Pancreas (tissue), 10 donors: ENCODE data around the gene HELZ. TPM values are rescaled to one million over a fixed set of nuclear protein-coding genes. Genes with fewer than 3 reads are reported as not detected.

Experiments used
- ATAC-seq, 4 donors: fragments of 200-7000 bp; cut with Tn5 transposase; one replicate each; pipeline versions ENCODE4 v1.8.0 to v1.9.1; 2020; ENCODE audit warnings: mild to moderate bottlenecking in 4 of 4, moderate library complexity in 4 of 4
- DNase-seq, 6 donors: peaks; one replicate each; pipeline ENCODE4 v3.0.0-alpha.2; 2020
- FAIRE-seq: peaks from 2 replicates; lab custom pipeline; 2012; peaks lifted over from hg19 to GRCh38; lab: Jason Lieb, UNC
- H3K27ac ChIP-seq, 4 donors: fragments of 200-600 bp; sonication (generic); 1 replicate in 3 of 4; 2 replicates in 1 of 4; pipeline versions ENCODE4 v1.5.0 to v1.8.0; 2020
- H3K27me3 ChIP-seq, 4 donors: fragments of 200-600 bp; one replicate each; pipeline ENCODE4 v1.8.0; 2021
- H3K36me3 ChIP-seq, 3 donors: fragments of 200-600 bp; sonication (generic) in 1 of 3; one replicate each; pipeline versions ENCODE4 v1.5.0 to v1.8.0; 2020 to 2021
- H3K4me1 ChIP-seq, 3 donors: fragments of 200-600 bp; one replicate each; pipeline ENCODE4 v1.8.0; 2021
- H3K4me3 ChIP-seq, 4 donors: fragments of 200-600 bp; sonication (generic) in 2 of 4; one replicate each; pipeline versions ENCODE4 v1.5.0 to v1.8.0; 2020 to 2021
- H3K9me3 ChIP-seq, 4 donors: fragments of 200-600 bp; one replicate each; pipeline ENCODE4 v1.8.0; 2021
- WGBS, 2 donors: extraction: QIAGEN DNeasy Blood & Tissue Kit; methylation state at CpG; one replicate each; pipeline ENCODE4 v1.1.7; 2013; 5-methylcytosine and 5-hydroxymethylcytosine counted together
- intact Hi-C, 3 donors: fragments of 100-400 bp; cut with DNase I; formaldehyde crosslinking; loops; one replicate each; pipeline versions ENCODE4 v1.11.1 to v1.14.2; 2022
- polyA plus RNA-seq, 2 donors: library from polyadenylated mRNA; stranded (reverse); fragments of 200-250 nt; gene quantifications; one replicate each; pipeline ENCODE4 v1.2.3, GENCODE V29; 2013
- total RNA-seq, 6 donors: library from RNA; stranded (reverse); fragmentation: NEBNext Ultra II Directional in 4 of 6; extraction: Animal tissue kit (Norgen Biotek cat#: 25700) in 4 of 6; gene quantifications; one replicate each; pipeline versions ENCODE4 v1.2.1 to v1.2.4, GENCODE V29; 2021 to 2023
- TF ChIP-seq, protein P1 (sequence below), 4 donors: fragments of 200-600 bp; sonication (generic) in 3 of 4; IDR thresholded peaks; one replicate each; pipeline versions ENCODE4 v1.5.0 to v1.8.0; 2021; ENCODE audit warnings: antibody characterized with exemption in 4 of 4
- donor health status: healthy with polysubstance abuse.
- donor health status: DM: no; HTN: no; CAD: no; lungs with moderate emphysema.
- donor health status: DM: no; HTN: no; CAD: no.
- donor health status: control.
- donor health status: control.
- donor health status: Bipolar disorder and iron deficiency.
- donor health status: DM: yes; HTN: yes; CAD: no.
- donor health status: DM: no; HTN: no; CAD: no.
- donor health status: DM: no; HTN: no; CAD: no.
- donor health status: DM: yes; HTN: yes; CAD: no.

The HELZ gene
- total and polyA plus RNA-seq, 8 donors: 4.1 to 36.6 (median 23.9) TPM

DNA sequence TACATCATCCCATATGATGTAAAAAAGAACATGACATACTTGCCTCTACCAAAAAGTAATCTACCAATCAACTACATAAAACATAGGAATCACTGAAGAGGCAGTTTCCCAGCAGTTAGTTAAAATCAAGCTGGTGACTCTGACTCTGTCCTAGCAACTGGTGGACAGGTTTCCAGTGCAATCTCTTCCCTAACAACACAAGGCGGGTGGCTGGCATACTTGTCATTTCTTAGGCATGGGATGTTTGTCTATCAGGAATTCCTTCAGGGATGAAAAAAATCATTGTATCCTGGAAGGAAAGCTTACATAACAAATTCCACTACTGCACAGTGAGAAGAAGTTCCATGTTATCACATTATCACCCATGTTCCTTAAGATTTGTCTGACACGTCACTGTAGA, 50.9 kb downstream of the HELZ start:
- Histone ChIP-seq H3K4me3 (no peak overlapping the region), H3K4me1 (no peaks in the 10 kb centered on the region), H3K9me3 (no peaks in the 10 kb centered on the region), H3K36me3 (no peaks in the 10 kb centered on the region), H3K27ac (no peak overlapping the region), H3K27me3 (no peaks in the 10 kb centered on the region)
- ATAC-seq (no peak), DNase-seq (no peak), FAIRE-seq (no peak)
- 82% methylated on average over 2 of the region's 2 CpGs for WGBS, 2 donors
- intact Hi-C loops: no loop called here
- TF ChIP-seq, protein P1, sequence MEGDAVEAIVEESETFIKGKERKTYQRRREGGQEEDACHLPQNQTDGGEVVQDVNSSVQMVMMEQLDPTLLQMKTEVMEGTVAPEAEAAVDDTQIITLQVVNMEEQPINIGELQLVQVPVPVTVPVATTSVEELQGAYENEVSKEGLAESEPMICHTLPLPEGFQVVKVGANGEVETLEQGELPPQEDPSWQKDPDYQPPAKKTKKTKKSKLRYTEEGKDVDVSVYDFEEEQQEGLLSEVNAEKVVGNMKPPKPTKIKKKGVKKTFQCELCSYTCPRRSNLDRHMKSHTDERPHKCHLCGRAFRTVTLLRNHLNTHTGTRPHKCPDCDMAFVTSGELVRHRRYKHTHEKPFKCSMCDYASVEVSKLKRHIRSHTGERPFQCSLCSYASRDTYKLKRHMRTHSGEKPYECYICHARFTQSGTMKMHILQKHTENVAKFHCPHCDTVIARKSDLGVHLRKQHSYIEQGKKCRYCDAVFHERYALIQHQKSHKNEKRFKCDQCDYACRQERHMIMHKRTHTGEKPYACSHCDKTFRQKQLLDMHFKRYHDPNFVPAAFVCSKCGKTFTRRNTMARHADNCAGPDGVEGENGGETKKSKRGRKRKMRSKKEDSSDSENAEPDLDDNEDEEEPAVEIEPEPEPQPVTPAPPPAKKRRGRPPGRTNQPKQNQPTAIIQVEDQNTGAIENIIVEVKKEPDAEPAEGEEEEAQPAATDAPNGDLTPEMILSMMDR (IDR thresholded peaks at IDR 0.05): no peak

DNA sequence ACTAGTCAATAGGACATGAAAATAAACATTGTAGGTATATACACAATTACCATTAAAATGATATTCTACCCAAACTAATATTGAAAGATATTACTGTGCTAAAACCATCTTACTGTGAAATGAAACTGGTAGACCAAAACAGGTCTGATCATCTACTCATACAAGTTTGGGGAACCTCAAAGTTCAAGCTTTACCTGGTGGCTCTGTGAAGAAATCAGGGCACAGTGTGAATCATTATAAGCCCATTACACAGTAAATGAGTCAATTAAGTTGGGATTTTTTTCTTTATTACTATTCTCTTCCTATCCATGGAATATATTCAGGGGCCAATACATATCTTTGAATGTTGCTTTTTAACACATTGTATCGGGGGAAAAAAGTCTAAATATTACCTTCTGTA, 57.1 kb downstream of the HELZ start:
- TF ChIP-seq, protein P1 (IDR thresholded peaks at IDR 0.05): no peak
- intact Hi-C loops: no loop called here
- ATAC-seq (no peak), FAIRE-seq (no peak), DNase-seq (no peak)
- H3K4me3 ChIP-seq: no peak overlapping the region
- H3K9me3 ChIP-seq: no peaks in the 10 kb centered on the region
- peaks cover 0 to 14% (median 13%) of the 10 kb centered on the region in 3 donors for H3K4me1 ChIP-seq
- no peaks in the 10 kb centered on the region for H3K27me3 ChIP-seq
- H3K36me3 ChIP-seq: no peaks in the 10 kb centered on the region
- WGBS, 2 donors: 95 to 98% methylated on average over 1 of the region's 1 CpG
- no peak overlapping the region for H3K27ac ChIP-seq

DNA sequence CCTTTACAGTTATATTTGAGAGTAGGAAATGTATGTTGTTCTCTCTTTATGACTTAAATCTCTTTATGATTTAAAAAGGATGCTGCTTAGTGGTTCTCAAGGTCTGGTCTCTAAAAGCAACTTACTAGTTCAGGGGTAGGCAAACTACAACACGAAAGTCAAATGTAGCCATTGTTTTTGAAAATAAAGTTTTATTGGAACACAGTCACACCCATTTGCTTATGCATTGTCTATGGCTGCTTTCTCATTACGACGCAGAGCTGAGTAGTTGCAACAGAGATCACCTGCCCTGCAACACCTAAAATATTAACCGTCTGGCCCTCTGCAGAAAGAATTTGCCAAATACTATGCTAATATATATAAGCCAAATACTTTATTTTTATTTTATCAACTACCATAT, 58.2 kb downstream of the HELZ start:
- FAIRE-seq (no peak), DNase-seq (no peak), ATAC-seq (no peak)
- Histone ChIP-seq H3K4me1 (peaks cover 0 to 19% (median 13%) of the 10 kb centered on the region in 3 donors), H3K27ac (no peak overlapping the region), H3K9me3 (no peaks in the 10 kb centered on the region), H3K27me3 (no peaks in the 10 kb centered on the region), H3K4me3 (no peak overlapping the region), H3K36me3 (no peaks in the 10 kb centered on the region)
- TF ChIP-seq, protein P1 (IDR thresholded peaks at IDR 0.05): no peak
- WGBS, 2 donors: 98 to 99% methylated on average over 4 of the region's 4 CpGs
- intact Hi-C loops: no loop called here

DNA sequence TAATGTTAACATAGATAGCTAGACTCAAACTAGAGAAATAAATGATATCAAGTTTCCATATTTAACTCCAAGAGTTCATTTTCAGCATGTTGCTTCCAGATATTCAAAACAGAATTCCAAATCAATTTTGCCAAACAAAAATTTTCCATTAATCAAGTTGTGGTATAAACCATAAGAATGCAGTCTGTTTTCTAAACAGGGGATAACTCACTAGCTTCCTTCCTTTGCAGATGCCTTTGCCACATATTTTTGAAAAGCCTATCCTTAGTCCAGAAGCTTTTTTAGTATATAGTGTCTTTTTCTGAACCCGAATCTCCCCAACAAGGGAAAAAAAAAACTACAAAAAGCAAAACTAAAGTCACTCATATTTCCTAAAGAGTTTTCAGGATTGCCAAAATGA, 61.5 kb downstream of the HELZ start:
- H3K4me3 ChIP-seq: no peak overlapping the region
- no peaks in the 10 kb centered on the region for H3K36me3 ChIP-seq
- intact Hi-C loops: no loop called here
- 63 to 70% methylated on average over 1 of the region's 1 CpG for WGBS, 2 donors
- H3K27me3 ChIP-seq: no peaks in the 10 kb centered on the region
- peaks cover 0 to 20% (median 19%) of the 10 kb centered on the region in 3 donors for H3K4me1 ChIP-seq
- TF ChIP-seq, protein P1 (IDR thresholded peaks at IDR 0.05): no peak
- DNase-seq: no peak
- ATAC-seq: no peak
- H3K27ac ChIP-seq: peak overlapping the region in 1 of 4 donors; percentile 2
- H3K9me3 ChIP-seq: no peaks in the 10 kb centered on the region
- no peak for FAIRE-seq

DNA sequence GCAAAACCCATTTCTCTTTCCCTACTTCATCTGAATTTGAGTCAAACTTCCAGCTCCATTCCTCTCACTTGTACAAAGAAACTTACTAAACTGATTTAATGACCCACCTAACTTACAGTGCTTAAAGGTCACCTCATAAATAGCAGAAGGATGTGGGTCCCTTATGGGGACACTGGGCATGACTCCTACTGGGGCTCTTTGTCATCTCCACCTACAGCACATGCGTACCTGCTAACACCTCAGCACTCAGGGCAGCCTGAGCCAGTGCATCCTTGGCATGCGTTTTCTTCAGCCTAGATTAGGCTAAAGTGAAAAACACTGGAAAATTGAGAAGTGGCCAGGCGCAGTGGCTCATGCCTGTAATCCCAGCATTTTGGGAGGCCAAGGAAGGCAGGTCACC, 63.2 kb downstream of the HELZ start:
- 89 to 90% methylated on average over 3 of the region's 3 CpGs for WGBS, 2 donors
- H3K4me1 ChIP-seq: peaks cover 0 to 26% (median 19%) of the 10 kb centered on the region in 3 donors
- FAIRE-seq (no peak), DNase-seq (no peak), ATAC-seq (no peak)
- H3K36me3 ChIP-seq: peaks cover 0 to 7% (median 0%) of the 10 kb centered on the region in 3 donors
- peak overlapping the region in 2 of 4 donors; percentile 7 to 15 for H3K27ac ChIP-seq
- TF ChIP-seq, protein P1 (IDR thresholded peaks at IDR 0.05): no peak
- H3K9me3 ChIP-seq: no peaks in the 10 kb centered on the region
- intact Hi-C loops: no loop called here
- no peak overlapping the region for H3K4me3 ChIP-seq
- no peaks in the 10 kb centered on the region for H3K27me3 ChIP-seq
